Kidney (tissue), 14 donors: Measurements from ENCODE around the gene HPS1. TPM values are rescaled to one million over a fixed set of nuclear protein-coding genes. Genes with fewer than 3 reads are reported as not detected.
A peak's percentile ranks its signal among the peaks of the same experiment; 100 is the strongest.

Experiments used
- DNase-seq, 5 donors: peaks; one replicate each; pipeline ENCODE4 v3.0.0-alpha.2; 2013 to 2020
- FAIRE-seq: peaks from 2 replicates; lab custom pipeline; 2012; peaks lifted over from hg19 to GRCh38; lab: Jason Lieb, UNC
- H3K27ac ChIP-seq, 2 donors: one replicate each; pipeline ENCODE4 v1.7.0; 2013; ENCODE audit warnings: low read depth in 2 of 2, low read length in 2 of 2, inconsistent platforms in 1 of 2
- H3K27me3 ChIP-seq: one replicate; pipeline ENCODE4 v1.7.1; 2013; ENCODE audit warnings: low read length, inconsistent platforms; ENCODE audit not compliant: control insufficient read depth, insufficient read depth
- H3K36me3 ChIP-seq, 3 donors: one replicate each; pipeline versions ENCODE4 v1.7.0 to v1.7.1; 2013; ENCODE audit warnings: low read length in 3 of 3, control low read depth in 1 of 3, inconsistent platforms in 1 of 3; ENCODE audit not compliant: insufficient read depth in 3 of 3, control insufficient read depth in 2 of 3
- H3K4me1 ChIP-seq, 3 donors: one replicate each; pipeline versions ENCODE4 v1.7.0 to v1.7.1; 2013; ENCODE audit warnings: low read length in 3 of 3, inconsistent platforms in 1 of 3, low read depth in 1 of 3; ENCODE audit not compliant: control insufficient read depth in 2 of 3, insufficient read depth in 2 of 3
- H3K4me3 ChIP-seq, 3 donors: one replicate each; pipeline versions ENCODE4 v1.7.0 to v1.8.1; 2013; ENCODE audit warnings: low read length in 3 of 3, control low read depth in 1 of 3, inconsistent platforms in 1 of 3
- H3K9ac ChIP-seq, 3 donors: one replicate each; pipeline versions ENCODE4 v1.7.0 to v1.7.1; 2013; ENCODE audit warnings: low read length in 3 of 3, control low read depth in 1 of 3, inconsistent platforms in 1 of 3
- H3K9me3 ChIP-seq, 3 donors: one replicate each; pipeline versions ENCODE4 v1.7.0 to v1.7.1; 2013; ENCODE audit warnings: low read length in 3 of 3, control low read depth in 1 of 3, inconsistent platforms in 1 of 3; ENCODE audit not compliant: control insufficient read depth in 2 of 3, insufficient read depth in 1 of 3
- CTCF ChIP-seq: IDR thresholded peaks from 3 replicates; pipeline ENCODE4 v1.5.1; 2012; ENCODE audit warnings: mild to moderate bottlenecking, moderate library complexity, borderline replicate concordance; ENCODE audit not compliant: insufficient read depth; ENCODE audit errors: extremely low read depth
- intact Hi-C: fragments of 100-400 bp; cut with DNase I; formaldehyde crosslinking; loops from one replicate; pipeline ENCODE4 v1.11.1; 2022
- polyA plus RNA-seq: library from polyadenylated mRNA; stranded (reverse); fragments of 350-450 nt; fragmentation: Illumina TruSeq; extraction: RNeasy Lipid Tissue Mini Kit (QIAGEN cat#74804); gene quantifications from one replicate; pipeline ENCODE4 v1.2.3, GENCODE V29; 2014; ENCODE audit warnings: low read depth, low replicate concordance; ENCODE audit not compliant: insufficient read depth
- total RNA-seq: library from RNA; stranded (reverse); fragmentation: NEBNext Ultra II Directional; extraction: Animal tissue kit (Norgen Biotek cat#: 25700); gene quantifications from one replicate; pipeline ENCODE4 v1.2.1, GENCODE V29; 2021
- donor health status: control.
- donor health status: control.
- donor health status: control.
- donor health status: control.
- donor health status: control.
- donor health status: DM: yes; HTN: yes; CAD: no.
- donor health status: Normal renal cell carcinoma (clear cell type).

HPS1 gene
- total and polyA plus RNA-seq, 2 donors from 2014 or later = 42.7 to 63.3 TPM

GRCh38 chr10:98420786-98421185 lies 25.9 kb downstream of the HPS1 start:
- Histone ChIP-seq H3K27me3 (no peaks in the 10 kb centered on the region), H3K36me3 (peaks cover 0 to 9% (median 3%) of the 10 kb centered on the region in 3 donors), H3K4me3 (no peak overlapping the region), H3K27ac (no peak overlapping the region), H3K9ac (no peak overlapping the region), H3K4me1 (peaks cover 0 to 4% (median under 1%) of the 10 kb centered on the region in 3 donors), H3K9me3 (no peaks in the 10 kb centered on the region)
- no peak for DNase-seq
- no peak for FAIRE-seq
- no peak for TF ChIP-seq CTCF
- intact Hi-C loops = no loop called here

- FAIRE-seq = no peak
- TF ChIP-seq CTCF = no peak
- Histone ChIP-seq H3K9me3 (no peaks in the 10 kb centered on the region), H3K4me1 (peaks cover 0 to 11% (median 9%) of the 10 kb centered on the region in 3 donors), H3K4me3 (no peak overlapping the region), H3K36me3 (peaks cover 0 to 9% (median 3%) of the 10 kb centered on the region in 3 donors), H3K27ac (no peak overlapping the region), H3K9ac (no peak overlapping the region), H3K27me3 (no peaks in the 10 kb centered on the region)
- intact Hi-C loops = no loop called here
- DNase-seq = peak in 1 of 5 donors; percentile 23
Observed at GRCh38 chr10:98419469-98420261, 27.1 kb downstream of the HPS1 start.

GRCh38 chr10:98418665-98419468 lies 27.9 kb downstream of the HPS1 start:
- Histone ChIP-seq H3K9me3 (no peaks in the 10 kb centered on the region), H3K36me3 (peaks cover 0 to 9% (median 3%) of the 10 kb centered on the region in 3 donors), H3K4me3 (no peak overlapping the region), H3K27ac (no peak overlapping the region), H3K9ac (no peak overlapping the region), H3K4me1 (peaks cover 0 to 16% (median 11%) of the 10 kb centered on the region in 3 donors), H3K27me3 (no peaks in the 10 kb centered on the region)
- intact Hi-C loops = no loop called here
- FAIRE-seq (no peak), DNase-seq (peak in 1 of 5 donors; percentile 28)
- TF ChIP-seq CTCF = no peak
